Measurements from ENCODE around the gene BCL3. TPM values are rescaled to one million over a fixed set of nuclear protein-coding genes. Genes with fewer than 3 reads are reported as not detected.
A peak's percentile ranks its signal among the peaks of the same experiment; 100 is the strongest.
"Not testable (repeated sequence)": the region's sequence is repeated elsewhere in the genome, so short reads cannot be mapped to it uniquely, and the experiment has no call there.

BCL3 gene, protein sequence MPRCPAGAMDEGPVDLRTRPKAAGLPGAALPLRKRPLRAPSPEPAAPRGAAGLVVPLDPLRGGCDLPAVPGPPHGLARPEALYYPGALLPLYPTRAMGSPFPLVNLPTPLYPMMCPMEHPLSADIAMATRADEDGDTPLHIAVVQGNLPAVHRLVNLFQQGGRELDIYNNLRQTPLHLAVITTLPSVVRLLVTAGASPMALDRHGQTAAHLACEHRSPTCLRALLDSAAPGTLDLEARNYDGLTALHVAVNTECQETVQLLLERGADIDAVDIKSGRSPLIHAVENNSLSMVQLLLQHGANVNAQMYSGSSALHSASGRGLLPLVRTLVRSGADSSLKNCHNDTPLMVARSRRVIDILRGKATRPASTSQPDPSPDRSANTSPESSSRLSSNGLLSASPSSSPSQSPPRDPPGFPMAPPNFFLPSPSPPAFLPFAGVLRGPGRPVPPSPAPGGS
- 68.4 TPM for total RNA-seq

DNA sequence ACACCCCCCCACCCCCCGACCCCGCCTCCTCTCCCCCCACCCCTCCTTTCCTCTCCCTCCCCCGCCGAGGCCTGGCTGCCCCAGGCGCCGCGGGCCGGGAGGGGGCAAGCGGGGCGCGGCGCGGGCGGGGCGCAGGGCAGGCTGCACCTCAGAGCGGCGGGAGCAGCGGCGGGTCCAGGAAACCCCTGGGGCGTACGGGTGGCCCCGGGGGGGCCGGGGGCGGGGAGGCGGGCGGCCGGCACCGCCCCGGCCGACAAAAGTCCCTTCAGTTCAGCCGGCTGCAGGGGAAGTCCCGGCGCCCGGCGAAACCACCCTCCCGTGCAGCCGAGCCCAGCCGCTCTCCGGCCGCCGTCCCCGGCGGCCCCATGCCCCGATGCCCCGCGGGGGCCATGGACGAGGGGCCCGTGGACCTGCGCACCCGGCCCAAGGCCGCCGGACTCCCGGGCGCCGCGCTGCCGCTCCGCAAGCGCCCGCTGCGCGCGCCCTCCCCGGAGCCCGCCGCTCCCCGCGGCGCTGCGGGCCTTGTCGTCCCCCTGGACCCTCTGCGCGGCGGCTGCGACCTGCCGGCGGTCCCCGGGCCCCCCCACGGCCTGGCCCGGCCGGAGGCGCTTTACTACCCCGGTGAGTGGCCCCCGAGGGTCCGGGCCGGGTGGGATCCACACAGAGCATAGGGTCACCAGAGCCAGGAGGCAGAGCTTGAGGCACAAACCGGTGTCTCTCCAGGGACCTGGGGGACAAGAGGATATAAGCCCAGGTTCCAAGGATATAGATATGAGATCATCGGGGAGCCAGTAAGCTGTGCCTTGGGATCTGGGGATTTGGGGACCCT is at the start of gene BCL3:
Gene BCL3 (plus strand): TSS at position 283 of the 829 bp plus-strand sequence. CDS start 83 bp downstream, at position 366.
- peak; percentile 82 for DNase-seq (ENCODE audit: low spot score)

DNA sequence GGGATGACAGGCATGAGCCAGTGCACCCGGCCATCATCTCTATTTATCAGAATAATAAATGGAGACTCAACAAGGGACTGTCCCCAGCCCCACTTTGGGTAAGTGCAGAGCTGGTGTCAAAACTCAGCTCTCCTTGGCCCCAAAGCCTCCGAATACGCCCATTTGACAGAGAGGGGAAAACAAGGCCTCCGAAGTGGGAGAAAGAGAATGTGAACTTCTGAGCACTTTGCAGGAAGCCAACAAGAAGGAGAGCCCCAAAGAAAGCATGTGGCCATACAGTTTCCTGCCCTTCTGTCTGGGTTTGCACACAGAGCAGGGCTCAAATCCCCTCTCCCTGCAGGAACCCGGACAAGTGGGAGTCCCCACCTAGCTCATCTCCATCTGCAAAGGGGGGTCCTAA is 48.0 kb upstream of the BCL3 start:
- no peak for DNase-seq (ENCODE audit: low spot score)

DNA sequence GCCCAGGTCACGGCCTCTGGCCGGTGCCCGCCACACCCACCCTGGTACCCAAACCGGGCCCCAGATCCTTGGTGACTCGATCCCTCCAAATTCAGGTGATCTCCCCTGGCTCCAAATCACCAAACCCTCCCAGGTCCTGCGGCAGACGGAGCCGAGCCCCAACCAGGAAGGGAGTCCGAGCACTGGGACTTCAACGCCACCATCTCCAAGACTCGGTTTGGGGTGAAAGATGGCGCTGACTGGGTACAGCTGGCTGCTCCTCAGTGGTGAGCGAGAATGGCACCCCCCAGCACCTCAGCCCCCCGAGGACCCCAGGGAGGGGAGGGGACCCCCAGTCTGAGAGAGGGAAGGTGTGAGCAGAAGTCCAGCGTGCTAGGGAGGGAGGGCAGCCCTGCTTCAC is 47.3 kb upstream of the BCL3 start:
- no peak for DNase-seq (ENCODE audit: low spot score)

DNA sequence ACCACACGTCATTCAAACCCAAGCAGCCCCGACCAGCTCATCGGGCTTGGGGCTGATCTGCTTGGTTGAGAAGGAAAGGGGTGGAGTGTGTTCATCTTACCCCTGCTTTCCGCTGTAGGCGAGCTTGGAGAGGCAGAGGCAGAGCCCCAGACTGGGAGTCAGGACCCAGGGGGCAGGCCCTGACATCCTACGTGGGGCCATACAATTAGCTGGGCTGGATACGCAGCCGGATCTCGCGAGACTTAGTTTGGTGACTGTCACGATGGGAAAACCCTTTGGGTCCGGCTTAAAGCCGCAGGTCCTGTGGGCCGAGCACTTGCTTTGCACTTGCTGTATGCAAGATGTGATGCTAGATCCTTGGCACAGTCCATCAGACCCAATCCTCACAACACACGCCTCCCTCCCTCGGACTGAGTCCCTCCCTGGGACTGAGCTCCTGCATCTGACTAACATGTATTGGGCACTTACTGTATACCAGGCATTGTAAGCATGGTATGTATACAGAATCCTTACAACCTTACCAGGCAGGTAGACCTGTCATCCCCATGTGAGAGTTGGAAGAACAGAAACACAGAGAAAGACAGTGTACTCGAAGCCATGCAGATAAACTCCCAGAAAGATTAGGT is 45.8 kb upstream of the BCL3 start:
- no peak for DNase-seq (ENCODE audit: low spot score)

DNA sequence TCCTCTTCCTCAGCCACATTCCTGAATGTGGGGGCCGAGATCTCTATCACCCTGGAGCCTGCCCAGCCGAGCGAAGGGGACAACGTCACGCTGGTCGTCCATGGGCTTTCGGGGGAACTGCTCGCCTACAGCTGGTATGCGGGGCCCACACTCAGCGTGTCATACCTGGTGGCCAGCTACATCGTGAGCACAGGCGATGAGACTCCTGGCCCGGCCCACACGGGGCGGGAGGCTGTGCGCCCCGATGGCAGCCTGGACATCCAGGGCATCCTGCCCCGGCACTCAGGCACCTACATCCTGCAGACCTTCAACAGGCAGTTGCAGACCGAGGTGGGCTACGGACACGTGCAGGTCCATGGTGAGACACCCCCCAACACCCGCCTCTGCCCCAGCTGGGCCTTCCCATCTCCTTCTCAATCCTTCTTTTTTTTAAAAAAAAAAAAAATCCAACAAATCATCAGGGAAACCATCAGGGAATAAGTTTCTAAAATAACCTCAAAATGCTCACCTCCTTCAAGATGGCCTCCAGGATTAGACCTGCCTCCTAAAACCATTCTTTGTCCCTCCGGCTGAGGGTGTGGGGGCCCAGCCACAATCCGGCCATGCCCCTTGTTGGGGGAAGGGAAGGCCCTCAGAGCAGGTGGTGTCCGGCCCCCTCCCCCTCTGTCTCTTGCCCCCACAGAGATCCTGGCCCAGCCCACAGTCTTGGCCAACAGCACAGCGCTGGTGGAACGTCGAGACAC is 45.0 kb upstream of the BCL3 start:
- no peak for DNase-seq (ENCODE audit: low spot score)

DNA sequence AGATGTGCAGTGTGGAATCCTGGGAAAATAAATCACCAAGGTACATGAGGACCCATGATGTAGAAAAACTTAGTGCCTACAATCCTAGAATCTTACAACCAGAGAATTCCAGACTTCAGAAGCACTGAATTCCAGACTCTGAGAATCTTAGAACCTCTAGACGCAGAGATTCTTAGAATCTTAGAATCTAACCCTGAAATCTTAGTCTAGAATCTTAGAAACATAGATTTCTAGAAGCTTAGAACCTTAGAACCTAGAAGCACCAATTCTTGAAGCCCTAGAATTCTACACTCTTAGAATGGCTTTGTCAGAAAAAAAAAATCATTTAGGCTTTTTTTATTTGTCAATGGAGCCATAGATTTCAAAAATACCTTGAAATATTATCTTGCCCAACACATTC is 43.5 kb upstream of the BCL3 start:
- no peak for DNase-seq (ENCODE audit: low spot score)

DNA sequence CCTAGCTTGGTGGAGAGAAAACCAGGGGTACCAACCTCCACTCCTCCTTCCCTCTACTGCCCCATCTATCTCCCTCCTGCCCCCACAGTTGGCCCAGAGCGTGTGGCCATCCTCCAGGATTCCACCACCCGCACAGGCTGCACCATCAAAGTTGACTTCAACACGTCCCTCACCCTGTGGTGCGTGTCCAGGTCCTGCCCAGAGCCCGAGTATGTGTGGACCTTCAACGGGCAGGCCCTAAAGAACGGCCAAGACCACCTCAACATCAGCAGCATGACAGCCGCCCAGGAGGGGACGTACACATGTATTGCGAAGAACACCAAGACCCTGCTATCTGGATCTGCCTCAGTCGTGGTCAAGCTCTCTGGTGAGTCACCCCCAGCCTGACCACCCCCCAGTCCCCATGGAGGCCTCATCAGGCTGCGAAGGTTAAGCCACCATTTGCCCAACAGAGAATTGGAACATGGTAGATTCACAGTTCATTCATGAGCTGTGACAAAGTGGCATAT is 43.0 kb upstream of the BCL3 start:
- no peak for DNase-seq (ENCODE audit: low spot score)

DNA sequence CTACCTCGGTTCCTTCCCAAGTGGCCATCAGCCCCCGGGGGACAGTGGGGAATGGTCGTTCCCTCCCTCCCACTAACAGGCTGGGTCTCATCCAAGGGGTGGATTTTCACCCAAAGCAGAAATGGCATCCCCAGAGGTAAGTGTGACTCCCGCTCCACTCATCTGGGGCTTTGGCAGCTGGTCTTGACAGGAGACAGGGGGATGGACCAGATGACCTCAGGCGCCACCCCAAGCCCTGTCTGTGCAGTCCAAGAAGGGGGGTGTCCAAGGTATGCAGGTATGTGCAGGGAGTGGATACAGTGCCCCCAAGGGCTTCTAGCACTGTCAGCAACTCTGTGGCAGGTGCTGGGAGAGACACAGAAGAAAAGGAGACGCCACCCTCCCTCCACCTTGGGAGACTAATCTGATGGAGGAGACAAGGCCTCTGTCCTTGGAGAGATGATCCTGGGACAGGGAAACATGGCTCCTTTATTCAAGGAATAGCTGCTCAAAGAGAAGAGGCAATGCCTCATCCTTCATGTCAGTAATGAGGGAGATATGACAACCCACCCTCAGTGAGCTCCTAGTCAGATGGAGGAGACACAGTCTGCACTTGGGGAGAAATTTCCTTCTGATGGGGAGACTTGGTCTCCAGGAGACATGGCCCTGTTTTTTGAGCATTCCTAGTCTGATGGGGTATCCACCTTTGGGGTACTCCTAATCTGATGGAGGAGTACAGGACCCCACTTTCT is 41.8 kb upstream of the BCL3 start:
- DNase-seq (ENCODE audit: low spot score): no peak

DNA sequence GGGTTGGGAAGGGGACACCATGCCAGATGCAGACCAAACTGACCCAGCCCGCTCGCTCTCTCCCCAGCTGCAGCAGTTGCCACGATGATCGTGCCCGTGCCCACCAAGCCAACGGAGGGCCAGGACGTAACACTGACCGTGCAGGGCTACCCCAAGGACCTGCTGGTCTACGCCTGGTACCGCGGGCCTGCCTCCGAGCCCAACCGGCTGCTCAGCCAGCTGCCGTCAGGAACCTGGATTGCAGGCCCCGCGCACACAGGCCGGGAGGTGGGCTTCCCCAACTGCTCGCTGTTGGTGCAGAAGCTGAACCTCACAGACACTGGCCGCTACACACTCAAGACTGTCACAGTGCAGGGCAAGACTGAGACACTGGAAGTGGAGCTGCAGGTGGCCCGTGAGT is 40.7 kb upstream of the BCL3 start:
- DNase-seq (ENCODE audit: low spot score): no peak

DNA sequence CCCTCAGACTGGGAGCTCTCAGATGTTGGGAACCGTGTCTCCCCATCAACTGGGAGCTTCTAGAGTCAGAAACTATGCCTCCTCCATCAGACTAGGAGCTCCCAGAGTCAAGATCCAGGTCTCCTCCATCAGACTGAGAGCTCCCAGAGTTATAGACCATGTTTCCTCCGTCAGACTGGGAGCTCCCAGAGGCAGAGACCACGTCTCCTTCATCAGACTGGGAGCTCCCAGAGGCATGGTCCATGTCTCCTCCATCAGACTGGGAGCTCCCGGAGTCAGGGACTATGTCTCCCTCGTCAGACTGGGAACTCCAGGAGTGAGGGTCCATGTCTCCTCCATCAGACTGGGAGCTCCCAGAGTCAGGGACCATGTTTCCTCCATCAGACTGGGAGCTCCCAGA is 39.6 kb upstream of the BCL3 start:
- no peak for DNase-seq (ENCODE audit: low spot score)

DNA sequence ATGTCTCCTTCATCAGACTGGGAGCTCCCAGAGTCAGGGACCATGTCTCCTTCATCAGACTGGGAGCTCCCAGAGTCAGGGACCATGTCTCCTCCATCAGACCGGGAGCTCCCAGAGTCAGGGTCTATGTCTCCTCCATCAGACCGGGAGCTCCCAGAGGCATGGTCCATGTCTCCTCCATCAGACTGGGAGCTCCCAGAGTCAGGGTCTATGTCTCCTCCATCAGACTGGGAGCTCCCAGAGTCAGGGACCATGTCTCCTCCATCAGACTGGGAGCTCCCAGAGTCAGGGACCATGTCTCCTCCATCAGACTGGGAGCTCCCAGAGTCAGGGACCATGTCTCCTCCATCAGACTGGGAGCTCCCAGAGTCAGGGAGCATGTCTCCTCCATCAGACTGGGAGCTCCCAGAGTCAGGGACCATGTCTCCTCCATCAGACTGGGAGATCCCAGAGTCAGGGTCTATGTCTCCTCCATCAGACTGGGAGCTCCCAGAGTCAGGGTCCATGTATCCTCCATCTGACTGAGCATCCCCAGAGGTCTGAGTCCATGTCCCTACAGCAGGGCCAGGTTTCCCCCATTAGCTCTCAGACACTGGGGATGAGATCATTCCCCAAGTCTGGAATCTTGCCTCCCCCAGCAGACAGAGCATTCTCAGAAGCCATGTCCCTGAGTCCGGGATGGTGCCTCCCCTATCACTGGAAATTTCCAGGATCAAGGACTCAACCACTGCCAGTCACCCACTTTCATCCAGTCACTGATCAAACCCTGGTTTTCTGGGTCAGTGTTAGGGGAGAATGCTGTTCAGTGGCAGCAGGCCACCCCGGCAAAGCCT is 38.9 kb upstream of the BCL3 start:
- DNase-seq (ENCODE audit: low spot score): not testable (repeated sequence)

DNA sequence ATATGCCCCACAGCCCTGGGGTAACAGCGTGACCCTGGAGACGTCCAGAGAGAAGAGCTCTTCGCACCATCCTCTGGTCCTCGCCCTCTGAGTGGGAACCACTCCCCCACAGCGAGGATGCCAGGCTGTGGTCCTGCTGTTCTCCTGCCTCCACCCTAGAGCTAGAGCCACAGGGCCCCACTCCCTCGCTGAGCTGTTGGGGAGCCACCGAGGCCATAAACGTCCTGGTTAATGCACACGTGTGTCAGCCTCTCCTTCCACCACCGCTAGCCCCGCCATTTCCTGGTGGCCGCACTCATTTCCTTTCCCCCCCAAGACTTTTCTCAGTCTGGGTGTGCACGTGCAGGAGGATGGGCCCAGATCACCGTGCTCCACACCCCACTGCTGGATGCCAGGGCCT is 38.0 kb upstream of the BCL3 start:
- no peak for DNase-seq (ENCODE audit: low spot score)

DNA sequence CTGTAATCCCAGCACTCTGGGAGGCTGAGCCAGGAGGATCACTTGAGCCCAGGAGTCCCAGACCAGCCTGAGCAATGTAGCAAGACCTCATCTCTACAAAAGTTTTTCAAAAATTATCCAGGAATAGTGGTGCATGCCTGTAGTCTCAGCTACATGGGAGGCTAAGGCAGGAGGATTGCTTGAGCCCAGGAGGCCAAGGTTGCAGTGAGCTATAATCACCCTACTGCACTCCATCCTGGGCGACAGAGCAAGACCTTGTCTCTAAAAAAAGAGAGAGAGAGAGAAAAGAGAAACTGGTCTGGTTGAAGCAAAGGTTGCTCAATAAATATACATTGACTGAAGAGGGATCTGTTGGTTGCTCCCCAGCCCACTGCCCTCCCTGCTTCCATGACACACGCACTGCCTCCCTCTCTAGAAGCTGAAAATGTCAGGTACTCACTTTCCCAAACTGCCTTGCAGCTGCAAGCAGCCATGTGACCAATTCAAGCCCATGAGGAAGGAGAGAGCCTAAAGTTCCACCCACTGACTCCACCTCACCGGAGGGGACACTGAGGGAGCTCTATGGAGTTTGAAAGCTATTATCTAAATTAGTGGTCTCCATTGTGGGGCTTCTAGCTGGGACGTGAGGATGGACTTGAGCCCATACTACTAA is 35.5 kb upstream of the BCL3 start:
- DNase-seq (ENCODE audit: low spot score): no peak

DNA sequence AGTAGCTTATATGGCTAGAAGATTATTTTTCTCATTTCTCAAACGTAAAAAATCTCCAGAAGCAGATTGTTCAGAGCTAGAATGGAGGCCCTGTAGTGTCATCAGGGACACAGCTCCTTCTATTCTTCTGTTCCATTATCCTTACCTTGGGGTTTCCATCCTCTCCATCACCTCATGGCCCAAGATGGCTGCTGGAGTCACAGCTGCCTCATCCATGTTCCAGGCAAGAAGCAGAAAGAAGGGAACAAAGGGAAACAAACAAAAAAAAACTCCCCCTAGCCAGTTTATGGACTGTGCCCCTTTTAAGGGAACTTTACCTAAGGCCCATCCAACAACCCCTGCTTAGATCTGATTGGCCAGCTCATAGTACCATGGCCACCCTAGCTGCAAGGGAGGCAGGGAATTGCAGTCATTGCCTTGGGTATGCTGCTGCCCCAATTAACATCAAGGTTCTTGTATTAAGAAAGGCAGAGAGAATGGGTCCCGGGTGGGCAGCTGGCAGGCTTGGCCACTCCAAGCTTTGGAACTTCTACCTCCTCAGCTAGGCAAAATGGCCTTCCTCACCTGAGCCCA is 33.8 kb upstream of the BCL3 start:
- no peak for DNase-seq (ENCODE audit: low spot score)

DNA sequence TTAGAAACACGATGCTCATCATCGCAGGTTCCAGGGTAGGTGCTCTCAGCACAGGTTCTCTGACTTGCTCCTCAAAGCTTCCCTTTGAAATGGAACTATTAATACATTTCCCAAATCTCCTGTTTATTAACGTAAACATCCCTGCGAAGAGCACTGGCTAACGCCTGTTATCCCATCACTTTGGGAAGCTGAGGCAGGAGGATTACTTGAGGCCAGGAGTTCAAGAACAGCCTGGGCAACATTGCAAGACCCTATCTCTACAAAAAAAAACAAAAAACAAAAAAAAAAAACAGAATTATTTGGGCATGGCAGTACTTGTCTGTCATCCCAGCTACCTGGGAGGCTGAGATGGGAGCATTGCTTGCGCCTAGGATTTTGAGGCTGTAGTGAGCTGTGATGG is 30.9 kb upstream of the BCL3 start:
- no peak for DNase-seq (ENCODE audit: low spot score)

DNA sequence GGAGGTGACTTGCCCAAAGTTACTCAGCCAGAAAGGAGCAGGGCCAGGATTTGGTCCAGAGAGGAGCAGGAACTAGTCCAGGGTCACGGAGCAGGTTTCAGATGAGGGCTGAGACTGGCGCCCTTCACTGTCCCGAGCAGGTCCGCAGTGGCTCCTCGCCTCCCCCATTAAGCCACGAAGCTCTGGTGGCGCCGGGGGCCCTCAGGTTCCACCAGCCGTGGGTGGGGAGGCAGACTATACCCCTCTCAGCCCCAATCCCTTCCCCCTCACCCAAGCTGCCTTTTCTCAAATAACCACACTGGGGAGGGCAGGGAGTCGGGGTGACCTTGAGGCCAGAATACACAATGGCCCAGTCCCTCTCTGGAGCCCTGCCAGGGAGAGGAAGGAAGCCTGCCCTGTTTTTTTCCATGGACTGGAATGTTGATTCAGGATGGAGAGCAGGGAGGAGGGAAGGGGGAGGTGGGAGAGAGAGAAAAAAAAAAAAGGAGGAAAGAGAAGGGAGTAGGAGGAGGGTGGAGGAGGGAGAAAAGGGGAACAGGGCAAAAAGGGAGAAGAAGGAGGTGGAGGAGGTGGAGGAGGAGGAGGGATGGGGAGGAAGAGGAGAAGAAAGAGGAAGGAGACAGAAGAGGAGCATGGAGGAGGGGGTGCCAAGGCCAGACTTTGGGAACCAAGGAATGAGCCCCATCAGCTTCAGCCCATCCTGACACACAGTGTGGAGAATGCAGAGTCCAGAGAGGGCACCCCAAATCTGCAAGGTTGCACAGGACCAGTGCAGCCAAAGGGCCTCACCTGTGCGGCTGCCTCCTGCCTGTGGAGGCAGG is 29.9 kb upstream of the BCL3 start:
- peak; percentile 67 for DNase-seq (ENCODE audit: low spot score)

DNA sequence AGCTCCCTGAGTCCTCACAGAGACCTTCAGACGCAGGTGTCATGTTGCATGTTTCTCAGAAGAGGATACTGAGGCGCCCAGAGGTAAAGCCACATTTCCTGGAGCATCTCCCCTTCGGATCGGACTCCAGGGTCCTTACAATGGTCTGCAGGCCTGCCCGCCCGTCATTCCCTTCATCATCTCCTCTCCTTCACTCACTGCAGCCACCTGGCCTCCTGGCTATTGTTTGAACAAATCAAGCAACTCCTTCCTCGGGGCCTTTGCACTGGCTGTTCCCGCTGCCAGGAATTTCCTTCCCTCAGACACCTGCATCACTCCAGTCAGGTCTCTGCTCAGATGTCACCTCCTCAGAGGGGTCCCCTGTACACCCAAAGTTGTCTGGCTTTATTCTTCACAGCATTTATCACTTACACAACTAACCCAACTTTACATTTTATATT is 29.2 kb upstream of the BCL3 start:
- DNase-seq (ENCODE audit: low spot score): no peak

DNA sequence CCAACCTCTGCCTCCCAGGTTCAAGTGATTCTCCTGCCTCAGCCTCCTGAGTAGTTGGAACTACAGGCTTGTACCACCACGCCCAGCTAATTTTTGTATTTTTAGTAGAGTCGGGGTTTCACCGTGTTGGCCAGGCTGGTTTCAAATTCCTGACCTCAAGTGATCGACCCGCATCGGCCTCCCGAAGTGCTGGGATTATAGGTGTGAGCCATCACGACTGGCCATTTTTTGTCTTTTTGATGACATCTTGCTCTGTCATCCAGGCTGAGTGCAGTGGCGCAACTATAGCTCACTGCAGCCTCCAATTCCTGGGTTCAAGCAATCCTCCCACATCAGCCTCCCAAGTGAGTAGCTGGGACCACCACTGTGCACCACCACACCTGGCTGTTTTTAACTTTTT is 28.1 kb upstream of the BCL3 start:
- DNase-seq (ENCODE audit: low spot score): not testable (repeated sequence)
